ENCODE measurements around the gene NRIP1. TPM values are rescaled to one million over a fixed set of nuclear protein-coding genes. Genes with fewer than 3 reads are reported as not detected.

Gene NRIP1
- total and polyA plus RNA-seq, 9 of the 15 experiments (the other 6 are each of a cell fraction or from before 2014, with no cell fraction given): 4.3 to 42.8 (median 19.6) TPM

DNA sequence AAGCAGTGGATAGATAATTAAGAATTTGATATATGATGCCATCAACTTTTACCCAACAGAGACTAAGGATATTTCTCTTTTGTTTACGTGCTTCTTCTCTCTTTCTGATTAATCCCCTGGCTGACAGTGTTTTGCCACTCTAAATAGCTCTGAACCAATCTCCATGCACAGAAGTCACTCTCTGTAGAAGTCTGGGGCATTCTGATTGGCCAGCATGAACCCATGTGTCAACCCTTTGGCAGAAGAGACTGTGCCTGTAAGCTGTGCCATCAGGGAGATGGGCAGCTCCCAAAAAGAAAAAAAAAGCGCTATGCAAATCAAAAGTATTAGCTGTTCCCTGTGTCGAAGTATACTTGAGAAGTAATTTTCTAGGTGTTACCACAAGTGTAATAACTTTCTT, 34.1 kb upstream of the NRIP1 start:
- Histone ChIP-seq H2AFZ (ENCODE audit: low read depth, low read length) (no peak overlapping the region), H3K36me3 (ENCODE audit: control insufficient read depth, insufficient read depth, low read length) (no peaks in the 10 kb centered on the region), H3K4me3 (no peak overlapping the region), H3K4me1 (replicated peaks in 1 of 2; ENCODE audit: control insufficient read depth in 2 of 2, insufficient read depth in 2 of 2, low read length in 2 of 2) (no peaks in the 10 kb centered on the region), H3K27me3 (ENCODE audit: control insufficient read depth in 2 of 2, insufficient read depth in 2 of 2, low read length in 2 of 2) (no peaks in the 10 kb centered on the region), H3K4me2 (ENCODE audit: insufficient read depth, low read length) (no peak overlapping the region), H3K27ac (ENCODE audit: extremely low read depth, low read depth, low read length) (no peak overlapping the region), H4K20me1 (replicated peaks; ENCODE audit: control insufficient read depth, insufficient read depth, low read length) (no peaks in the 10 kb centered on the region), H3K79me2 (ENCODE audit: control insufficient read depth, insufficient read depth, low read length) (no peaks in the 10 kb centered on the region), H3K9ac (ENCODE audit: insufficient read depth in 1 of 2, low read depth in 2 of 2, low read length in 2 of 2) (no peak overlapping the region), H3K9me3 (replicated peaks; ENCODE audit: control insufficient read depth, insufficient read depth, low read depth, low read length) (no peaks in the 10 kb centered on the region), H3K9me1 (ENCODE audit: control insufficient read depth, insufficient read depth, low read length) (no peaks in the 10 kb centered on the region)
- TF ChIP-seq NBN (IDR thresholded peaks at IDR 0.05; ENCODE audit: low read depth): no peak
- TF ChIP-seq, protein P1, sequence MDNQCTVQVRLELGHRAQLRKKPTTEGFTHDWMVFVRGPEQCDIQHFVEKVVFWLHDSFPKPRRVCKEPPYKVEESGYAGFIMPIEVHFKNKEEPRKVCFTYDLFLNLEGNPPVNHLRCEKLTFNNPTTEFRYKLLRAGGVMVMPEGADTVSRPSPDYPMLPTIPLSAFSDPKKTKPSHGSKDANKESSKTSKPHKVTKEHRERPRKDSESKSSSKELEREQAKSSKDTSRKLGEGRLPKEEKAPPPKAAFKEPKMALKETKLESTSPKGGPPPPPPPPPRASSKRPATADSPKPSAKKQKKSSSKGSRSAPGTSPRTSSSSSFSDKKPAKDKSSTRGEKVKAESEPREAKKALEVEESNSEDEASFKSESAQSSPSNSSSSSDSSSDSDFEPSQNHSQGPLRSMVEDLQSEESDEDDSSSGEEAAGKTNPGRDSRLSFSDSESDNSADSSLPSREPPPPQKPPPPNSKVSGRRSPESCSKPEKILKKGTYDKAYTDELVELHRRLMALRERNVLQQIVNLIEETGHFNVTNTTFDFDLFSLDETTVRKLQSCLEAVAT (IDR thresholded peaks at IDR 0.05): no peak
- TF ChIP-seq POLR3G (IDR thresholded peaks at IDR 0.05; ENCODE audit: extremely low read depth, insufficient read length, insufficient replicate concordance): no peak
- no peak for TF ChIP-seq PKNOX1 (IDR thresholded peaks at IDR 0.05)
- TF ChIP-seq ZBTB1 (CRISPR knock-in tag; IDR thresholded peaks at IDR 0.05; ENCODE audit: borderline replicate concordance, low read depth): no peak
- no peak for TF ChIP-seq CHD1 (IDR thresholded peaks at IDR 0.05; ENCODE audit: low read length)
- TF ChIP-seq SMARCA4 (IDR thresholded peaks at IDR 0.05): no peak
- TF ChIP-seq KAT8 (IDR thresholded peaks at IDR 0.05; ENCODE audit: low read depth): no peak
- no peak for TF ChIP-seq CHD2 (IDR thresholded peaks at IDR 0.05; ENCODE audit: low read depth, low read length)
- TF ChIP-seq ZNF551 (CRISPR knock-in tag; IDR thresholded peaks at IDR 0.05): no peak
- DNase-seq (ENCODE audit: extremely low read depth in 1 of 4, low spot score in 3 of 4) (no peak), FAIRE-seq (no peak), ATAC-seq (no peak)
- intact Hi-C loops (cut with micrococcal nuclease): no loop called here
- ChIA-PET POLR2A (no interaction called here), CTCF (ENCODE audit: low intra/inter-chr PET ratio) (no interaction called here)
- no TSS peak for BruUV-seq (replicated peaks)
- 9% methylated on average over 3 of the region's 3 CpGs for WGBS (ENCODE audit: insufficient coverage, low coverage, missing lambda C conversion rate)
- in situ Hi-C loops (cut with MboI): no loop called here

All from K562 (cell line).